Esophagus muscularis mucosa (tissue), 4 donors: ENCODE data around the gene RASAL1. TPM values are rescaled to one million over a fixed set of nuclear protein-coding genes. Genes with fewer than 3 reads are reported as not detected.

ENCODE experiments used
- DNase-seq: peaks from one replicate; pipeline ENCODE4 v3.0.0-alpha.2; 2017; ENCODE audit errors: extremely low spot score
- H3K27ac ChIP-seq, 4 donors: fragments of 200-600 bp; sonication (generic); replicated peaks in 1 of 4; 1 replicate in 3 of 4; 2 replicates in 1 of 4; pipeline ENCODE4 v1.5.1; 2016 to 2019; ENCODE audit warnings: mild to moderate bottlenecking in 1 of 4
- H3K27me3 ChIP-seq, 4 donors: fragments of 200-600 bp; sonication (generic); one replicate each; pipeline versions ENCODE4 v1.5.1 to v1.6.0; 2016 to 2019
- H3K36me3 ChIP-seq, 4 donors: fragments of 200-600 bp; sonication (generic); one replicate each; pipeline ENCODE4 v1.5.1; 2016 to 2019
- H3K4me1 ChIP-seq, 4 donors: fragments of 200-600 bp; sonication (generic); one replicate each; pipeline ENCODE4 v1.5.1; 2016 to 2019
- H3K4me3 ChIP-seq, 4 donors: fragments of 200-600 bp; sonication (generic); 1 replicate in 2 of 4; 2 replicates in 2 of 4; pipeline ENCODE4 v1.5.1; 2016 to 2019; ENCODE audit warnings: mild to moderate bottlenecking in 4 of 4, moderate library complexity in 1 of 4
- H3K9me3 ChIP-seq, 4 donors: fragments of 200-600 bp; sonication (generic); 1 replicate in 3 of 4; 2 replicates in 1 of 4; pipeline ENCODE4 v1.5.1; 2016 to 2019
- CTCF ChIP-seq, 3 experiments: fragments of 200-600 bp in 2 of 3; fragments of 450-650 bp in 1 of 3; sonication (generic) in 2 of 3; IDR thresholded peaks; one replicate each; pipeline ENCODE4 v1.5.1; 2017 to 2019; ENCODE audit warnings: antibody characterized with exemption in 3 of 3, mild to moderate bottlenecking in 2 of 3, moderate library complexity in 1 of 3
- EP300 ChIP-seq: sonication (generic); formaldehyde crosslinking; IDR thresholded peaks from one replicate; pipeline ENCODE4 v1.6.1; 2017; ENCODE audit warnings: antibody characterized with exemption
- POLR2A ChIP-seq: fragments of 450-650 bp; IDR thresholded peaks from one replicate; pipeline ENCODE4 v1.6.1; 2017; ENCODE audit warnings: antibody characterized with exemption, moderate library complexity, mild to moderate bottlenecking, low read depth
- POLR2AphosphoS5 ChIP-seq, 2 donors: sonication (generic); formaldehyde crosslinking; IDR thresholded peaks; one replicate each; pipeline ENCODE4 v1.6.1; 2017; ENCODE audit warnings: antibody characterized with exemption in 2 of 2
- WGBS: methylation state at CpG from one replicate; pipeline ENCODE4 v1.1.5; 2018; 5-methylcytosine and 5-hydroxymethylcytosine counted together
- intact Hi-C: fragments of 100-400 bp; cut with DNase I; formaldehyde crosslinking; loops from one replicate; pipeline ENCODE4 v1.15.1; 2023
- total RNA-seq, 4 donors: library from RNA; depleted of rRNA; stranded (reverse); fragments of >200 nt; gene quantifications; one replicate each; pipeline versions ENCODE4 v1.1.0 to v1.2.1, GENCODE V29; 2016

Gene RASAL1
- total RNA-seq, 4 donors from 2014 or later = 0.17 TPM; not detected in 3

DNA sequence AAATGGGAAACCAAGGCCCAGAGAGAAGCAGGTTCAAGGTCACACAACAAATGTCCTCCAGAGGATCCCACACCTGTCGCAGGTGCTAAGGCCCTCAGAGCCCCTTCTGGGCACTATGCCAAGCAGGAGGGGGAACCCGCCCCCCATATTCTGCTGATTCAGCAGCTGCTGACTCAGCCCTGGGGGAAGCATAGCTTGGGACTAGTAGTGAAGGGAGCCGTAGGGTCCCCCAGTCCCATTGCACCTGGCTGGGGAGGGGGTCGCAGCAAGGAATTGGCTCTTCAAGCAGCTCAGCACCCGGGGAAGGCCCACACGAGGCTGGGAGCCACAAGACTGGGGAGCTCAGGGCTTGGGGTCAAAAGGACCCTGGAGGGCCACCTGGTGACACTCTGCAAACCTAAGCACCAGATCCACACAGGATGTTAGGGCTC is 1.0 kb downstream of the RASAL1 start:
- intact Hi-C loops = no loop called here
- no peak overlapping the region for H3K27ac ChIP-seq
- TF ChIP-seq POLR2AphosphoS5 (IDR thresholded peaks at IDR 0.05) (no peak), CTCF (IDR thresholded peaks at IDR 0.05) (no peak), POLR2A (no peak), EP300 (no peak)
- no peaks in the 10 kb centered on the region for H3K36me3 ChIP-seq
- H3K4me1 ChIP-seq = peaks cover 0 to 10% (median 5%) of the 10 kb centered on the region in 4 donors
- no peaks in the 10 kb centered on the region for H3K9me3 ChIP-seq
- peaks cover 0 to 84% (median 8%) of the 10 kb centered on the region in 4 donors for H3K27me3 ChIP-seq
- WGBS = 58% methylated on average over 5 of the region's 6 CpGs
- no peak for DNase-seq
- no peak overlapping the region for H3K4me3 ChIP-seq

DNA sequence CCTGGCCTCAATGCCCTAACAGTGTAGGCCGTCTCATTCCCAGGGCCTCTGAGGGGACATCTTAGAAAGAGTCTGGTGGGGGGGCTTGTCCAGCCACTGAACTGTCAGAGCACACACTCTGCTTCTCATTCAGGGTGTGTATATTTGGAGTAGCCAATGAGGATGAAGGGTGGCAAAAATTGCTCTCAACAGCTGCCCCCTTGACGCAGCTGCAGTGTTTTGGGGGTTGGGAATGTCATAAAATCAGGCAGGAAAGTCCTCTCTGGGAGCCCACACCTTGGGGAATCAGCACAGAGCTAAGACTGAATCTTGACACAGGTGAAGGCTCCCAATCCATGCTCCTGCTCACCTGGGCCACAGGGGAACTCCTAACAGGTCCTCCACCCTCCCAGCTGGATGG is 1.5 kb downstream of the RASAL1 start:
- no peak overlapping the region for H3K27ac ChIP-seq

DNA sequence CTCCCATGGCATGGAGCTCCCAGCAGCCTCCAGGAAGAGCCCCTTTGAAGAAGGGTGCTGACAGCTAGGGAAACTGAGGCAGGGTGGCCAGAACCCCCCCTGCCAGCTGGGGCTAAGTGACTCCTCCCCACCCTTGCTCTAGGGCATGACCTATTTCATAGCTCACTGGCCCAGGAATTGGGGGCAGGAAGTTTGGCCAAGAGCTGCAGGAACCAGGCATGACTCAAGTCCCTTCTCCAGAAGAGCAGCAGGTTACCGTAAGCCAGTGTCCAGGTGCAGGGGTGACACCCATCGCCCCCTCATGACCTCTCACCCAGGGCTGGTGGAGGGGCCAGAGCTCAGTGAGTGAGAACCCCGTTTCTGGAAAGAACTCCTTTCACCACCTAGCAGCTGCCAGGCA is 1.9 kb downstream of the RASAL1 start:
- WGBS = 92% methylated on average over 2 of the region's 3 CpGs
- DNase-seq = no peak
- intact Hi-C loops = no loop called here
- H3K36me3 ChIP-seq = no peaks in the 10 kb centered on the region
- no peaks in the 10 kb centered on the region for H3K9me3 ChIP-seq
- TF ChIP-seq CTCF (IDR thresholded peaks at IDR 0.05) (no peak), EP300 (no peak), POLR2AphosphoS5 (IDR thresholded peaks at IDR 0.05) (no peak), POLR2A (no peak)
- peaks cover 0 to 10% (median 5%) of the 10 kb centered on the region in 4 donors for H3K4me1 ChIP-seq
- H3K27ac ChIP-seq = no peak overlapping the region
- H3K27me3 ChIP-seq = peaks cover 0 to 90% (median 8%) of the 10 kb centered on the region in 4 donors
- no peak overlapping the region for H3K4me3 ChIP-seq

More for the DNA sequence above, 1.5 kb downstream of the RASAL1 start:
- WGBS = 50% methylated on average over 1 of the region's 2 CpGs
- Histone ChIP-seq H3K4me3 (no peak overlapping the region), H3K4me1 (peaks cover 0 to 10% (median 5%) of the 10 kb centered on the region in 4 donors), H3K9me3 (no peaks in the 10 kb centered on the region), H3K36me3 (no peaks in the 10 kb centered on the region), H3K27me3 (peaks cover 0 to 88% (median 8%) of the 10 kb centered on the region in 4 donors)
- no peak for DNase-seq
- TF ChIP-seq CTCF (IDR thresholded peaks at IDR 0.05) = no peak
- TF ChIP-seq EP300 = no peak
- no peak for TF ChIP-seq POLR2A
- no peak for TF ChIP-seq POLR2AphosphoS5 (IDR thresholded peaks at IDR 0.05)
- intact Hi-C loops = no loop called here

GRCh38 chr12:113133036-113133435 is 2.5 kb downstream of the RASAL1 start:
- no peak for DNase-seq
- intact Hi-C loops = no loop called here
- Histone ChIP-seq H3K4me3 (no peak overlapping the region), H3K36me3 (no peaks in the 10 kb centered on the region), H3K27me3 (peaks cover 0 to 89% (median 8%) of the 10 kb centered on the region in 4 donors), H3K9me3 (no peaks in the 10 kb centered on the region), H3K27ac (no peak overlapping the region), H3K4me1 (peaks cover 0 to 10% (median 5%) of the 10 kb centered on the region in 4 donors)
- TF ChIP-seq EP300 (no peak), POLR2AphosphoS5 (IDR thresholded peaks at IDR 0.05) (no peak), CTCF (IDR thresholded peaks at IDR 0.05) (no peak), POLR2A (no peak)
- 43% methylated on average over 6 of the region's 6 CpGs for WGBS

DNA sequence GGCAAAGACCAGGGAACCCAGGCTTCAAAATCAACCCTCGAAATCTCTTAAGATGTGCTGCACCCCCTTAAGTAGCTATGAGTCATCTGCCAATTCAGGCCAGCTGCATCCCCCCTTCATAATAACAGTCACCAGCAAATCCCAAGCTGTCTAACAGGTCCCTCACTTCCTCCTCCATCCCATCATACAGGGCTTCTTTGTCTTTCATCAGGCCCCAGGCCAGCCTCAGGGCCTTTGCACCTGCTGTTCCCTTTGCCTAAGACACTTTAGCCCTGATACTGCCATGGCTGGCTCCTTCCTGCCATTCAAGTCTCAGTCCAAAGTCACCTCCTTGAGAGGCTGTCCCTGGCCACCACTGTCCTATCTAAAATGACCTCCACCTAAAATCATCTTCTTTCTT is 4.0 kb downstream of the RASAL1 start:
- intact Hi-C loops = no loop called here
- no peak for DNase-seq
- WGBS = 70% methylated on average over 1 of the region's 1 CpG
- H3K4me1 ChIP-seq = peaks cover 0 to 10% (median 5%) of the 10 kb centered on the region in 4 donors
- H3K4me3 ChIP-seq = no peak overlapping the region
- no peaks in the 10 kb centered on the region for H3K36me3 ChIP-seq
- H3K27me3 ChIP-seq = peaks cover 0 to 87% (median 8%) of the 10 kb centered on the region in 4 donors
- TF ChIP-seq POLR2AphosphoS5 (IDR thresholded peaks at IDR 0.05) (no peak), EP300 (no peak), CTCF (IDR thresholded peaks at IDR 0.05) (no peak), POLR2A (no peak)
- H3K27ac ChIP-seq = no peak overlapping the region
- no peaks in the 10 kb centered on the region for H3K9me3 ChIP-seq
